HEK293 (cell line): Measurements from ENCODE around the gene GSG1L2.

Source experiments
- ZNF10 ChIP-seq: fragments of 450-650 bp; formaldehyde crosslinking; IDR thresholded peaks from 2 replicates; pipeline ENCODE4 v1.5.1; 2017; ENCODE audit warnings: missing biosample characterization, missing genetic modification characterization
- ZNF169 ChIP-seq: fragments of 450-650 bp; formaldehyde crosslinking; IDR thresholded peaks from 2 replicates; pipeline ENCODE4 v1.5.1; 2016; ENCODE audit warnings: missing biosample characterization, missing genetic modification characterization
- ZNF274 ChIP-seq, 2 experiments: fragments of 200-500 bp in 1 of 2; fragments of 450-650 bp in 1 of 2; sonication (Bioruptor generic) in 1 of 2; formaldehyde crosslinking in 1 of 2; IDR thresholded peaks; 2 replicates each; pipeline versions ENCODE4 v1.5.1 to v1.6.1; 2014 to 2016; ENCODE audit warnings: borderline replicate concordance in 1 of 2, inconsistent platforms in 1 of 2, low read length in 1 of 2, missing biosample characterization in 1 of 2, missing genetic modification characterization in 1 of 2
- TF ChIP-seq, protein P1 (sequence below): fragments of 450-650 bp; formaldehyde crosslinking; IDR thresholded peaks from 2 replicates; pipeline ENCODE4 v1.5.1; 2016; ENCODE audit warnings: missing biosample characterization, missing genetic modification characterization

DNA sequence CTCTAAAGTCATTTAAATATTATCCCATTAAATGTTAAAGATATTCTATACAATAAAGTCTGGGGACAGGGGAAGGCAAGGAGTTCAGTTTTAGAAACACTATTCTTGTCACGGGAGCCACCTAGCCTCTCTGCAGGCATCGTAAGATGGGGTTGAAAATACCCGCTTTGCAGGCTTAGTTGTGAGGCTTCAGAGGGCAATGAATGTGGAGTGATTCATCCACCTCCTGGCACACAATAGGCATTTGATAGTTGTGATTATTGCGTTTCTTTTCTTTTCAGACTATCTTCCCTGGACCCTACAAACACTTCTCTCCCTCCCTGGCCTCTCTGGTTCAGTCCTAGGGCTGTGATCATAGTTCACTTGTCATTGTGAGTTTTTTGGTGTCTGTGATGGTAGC is 23.4 kb upstream of the GSG1L2 start:
- TF ChIP-seq ZNF10 (tag by site-specific recombination) (no peak), ZNF169 (tag by site-specific recombination) (no peak), ZNF274 (IDR thresholded peaks at IDR 0.05; ENCODE audit: low read length) (no peak), ZNF274 (tag by site-specific recombination; IDR thresholded peaks at IDR 0.05; ENCODE audit: borderline replicate concordance) (no peak)
- TF ChIP-seq, protein P1, sequence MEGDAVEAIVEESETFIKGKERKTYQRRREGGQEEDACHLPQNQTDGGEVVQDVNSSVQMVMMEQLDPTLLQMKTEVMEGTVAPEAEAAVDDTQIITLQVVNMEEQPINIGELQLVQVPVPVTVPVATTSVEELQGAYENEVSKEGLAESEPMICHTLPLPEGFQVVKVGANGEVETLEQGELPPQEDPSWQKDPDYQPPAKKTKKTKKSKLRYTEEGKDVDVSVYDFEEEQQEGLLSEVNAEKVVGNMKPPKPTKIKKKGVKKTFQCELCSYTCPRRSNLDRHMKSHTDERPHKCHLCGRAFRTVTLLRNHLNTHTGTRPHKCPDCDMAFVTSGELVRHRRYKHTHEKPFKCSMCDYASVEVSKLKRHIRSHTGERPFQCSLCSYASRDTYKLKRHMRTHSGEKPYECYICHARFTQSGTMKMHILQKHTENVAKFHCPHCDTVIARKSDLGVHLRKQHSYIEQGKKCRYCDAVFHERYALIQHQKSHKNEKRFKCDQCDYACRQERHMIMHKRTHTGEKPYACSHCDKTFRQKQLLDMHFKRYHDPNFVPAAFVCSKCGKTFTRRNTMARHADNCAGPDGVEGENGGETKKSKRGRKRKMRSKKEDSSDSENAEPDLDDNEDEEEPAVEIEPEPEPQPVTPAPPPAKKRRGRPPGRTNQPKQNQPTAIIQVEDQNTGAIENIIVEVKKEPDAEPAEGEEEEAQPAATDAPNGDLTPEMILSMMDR (tag by site-specific recombination), result no peak
